PC-9 (cell line): Measurements from ENCODE around the gene DPYD. TPM values are rescaled to one million over a fixed set of nuclear protein-coding genes. Genes with fewer than 3 reads are reported as not detected.

Experiments used
- BruUV-seq: library from RNA; stranded (reverse); fragments of 400-500 nt; replicated peaks from 2 replicates; lab custom pipeline; 2021; lab: Mats Ljungman, UMichigan
- CTCF ChIA-PET: fragments of 300-600 bp; sonication (Branson Sonifier 250); formaldehyde crosslinking; loops from one replicate; lab custom pipeline; 2022; ENCODE audit warnings: antibody characterized with exemption; lab: Charles Lee
- POLR2A ChIA-PET: fragments of 300-600 bp; sonication (Branson Sonifier 250); formaldehyde crosslinking; loops from one replicate; lab custom pipeline; 2022; ENCODE audit warnings: antibody characterized with exemption; ENCODE audit not compliant: unreplicated experiment; lab: Charles Lee
- DNase-seq, 2 experiments: peaks; one replicate each; pipeline versions ENCODE4 v3.0.0 to v3.0.0-alpha.2; 2015 to 2022; ENCODE audit warnings: mixed read lengths in 1 of 2
- H2AFZ ChIP-seq: fragments of 200-600 bp; sonication (generic); 2 replicates; pipeline ENCODE4 v1.8.1; 2017; ENCODE audit warnings: antibody characterized with exemption
- H3F3A ChIP-seq: fragments of 200-600 bp; sonication (generic); 2 replicates; pipeline ENCODE4 v1.8.1; 2017; ENCODE audit warnings: antibody characterized with exemption, mild to moderate bottlenecking, low read depth; ENCODE audit not compliant: insufficient read depth
- H3K27ac ChIP-seq: fragments of 200-600 bp; sonication (generic); 2 replicates; pipeline ENCODE4 v1.6.1; 2016; ENCODE audit warnings: mixed run types
- H3K27me3 ChIP-seq: fragments of 200-600 bp; sonication (generic); 2 replicates; pipeline ENCODE4 v1.6.1; 2016; ENCODE audit warnings: low read depth, mixed run types; ENCODE audit not compliant: insufficient read depth
- H3K36me3 ChIP-seq: fragments of 200-600 bp; sonication (generic); 2 replicates; pipeline ENCODE4 v1.6.1; 2016; ENCODE audit warnings: low read depth, mixed run types
- H3K4me1 ChIP-seq: fragments of 200-600 bp; sonication (generic); replicated peaks from 2 replicates; pipeline ENCODE4 v1.6.1; 2016; ENCODE audit warnings: mixed run types; ENCODE audit not compliant: insufficient read depth
- H3K4me2 ChIP-seq: fragments of 200-600 bp; sonication (generic); 2 replicates; pipeline ENCODE4 v1.6.1; 2017; ENCODE audit warnings: mixed run types
- H3K4me3 ChIP-seq: fragments of 200-600 bp; sonication (generic); 2 replicates; pipeline ENCODE4 v1.6.1; 2016; ENCODE audit warnings: mixed run types
- H3K79me2 ChIP-seq: fragments of 200-600 bp; sonication (generic); 2 replicates; pipeline ENCODE4 v1.6.1; 2017; ENCODE audit warnings: low read depth, mixed run types
- H3K9me2 ChIP-seq: fragments of 200-600 bp; sonication (generic); 2 replicates; pipeline ENCODE4 v1.8.1; 2017; ENCODE audit warnings: mild to moderate bottlenecking; ENCODE audit not compliant: insufficient read depth
- H3K9me3 ChIP-seq: fragments of 200-600 bp; sonication (generic); 2 replicates; pipeline ENCODE4 v1.8.1; 2016; ENCODE audit warnings: low read depth; ENCODE audit not compliant: insufficient read depth
- H4K20me1 ChIP-seq: fragments of 200-600 bp; sonication (generic); 2 replicates; pipeline ENCODE4 v1.8.1; 2017; ENCODE audit not compliant: insufficient read depth
- CTCF ChIP-seq: fragments of 200-600 bp; sonication (generic); conservative IDR thresholded peaks from 2 replicates; pipeline ENCODE4 v1.6.1; 2017; ENCODE audit warnings: mixed run types, antibody characterized with exemption, mild to moderate bottlenecking, moderate library complexity
- EZH2 ChIP-seq: fragments of 200-600 bp; sonication (generic); IDR thresholded peaks from 2 replicates; pipeline ENCODE4 v1.8.0; 2017; ENCODE audit warnings: antibody characterized with exemption, low read depth
- intact Hi-C: fragments of 100-400 bp; cut with micrococcal nuclease; formaldehyde crosslinking; loops from one replicate; pipeline ENCODE4 v1.10.0; 2022; ENCODE audit not compliant: unreplicated experiment
- total RNA-seq: library from RNA; stranded (reverse); gene quantifications from 2 replicates; pipeline ENCODE4 v1.2.3, GENCODE V29; 2021

DPYD gene
- total RNA-seq, 1 experiment from 2014 or later: 24.1 TPM

DNA sequence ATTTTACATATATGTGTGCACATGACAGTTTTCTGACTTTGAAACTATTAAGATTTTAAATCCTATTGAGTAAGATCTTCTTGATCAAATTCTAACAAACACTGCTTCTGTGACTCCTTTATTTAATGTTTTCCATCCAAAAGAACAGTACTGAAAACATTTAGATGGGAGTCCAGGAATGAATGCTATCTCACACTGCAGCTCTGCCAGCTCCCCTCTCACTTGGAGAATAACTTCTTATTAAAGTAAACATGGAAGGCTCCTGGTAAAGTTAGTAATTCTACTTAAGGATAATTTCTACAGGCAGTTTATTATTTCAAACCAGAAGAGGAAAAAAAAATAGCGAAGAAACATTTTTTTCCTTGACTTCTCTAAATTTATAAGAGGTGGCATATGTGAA, 349.1 kb downstream of the DPYD start:
- H3K36me3 ChIP-seq: no peaks in the 10 kb centered on the region
- CTCF ChIA-PET: no interaction called here

DNA sequence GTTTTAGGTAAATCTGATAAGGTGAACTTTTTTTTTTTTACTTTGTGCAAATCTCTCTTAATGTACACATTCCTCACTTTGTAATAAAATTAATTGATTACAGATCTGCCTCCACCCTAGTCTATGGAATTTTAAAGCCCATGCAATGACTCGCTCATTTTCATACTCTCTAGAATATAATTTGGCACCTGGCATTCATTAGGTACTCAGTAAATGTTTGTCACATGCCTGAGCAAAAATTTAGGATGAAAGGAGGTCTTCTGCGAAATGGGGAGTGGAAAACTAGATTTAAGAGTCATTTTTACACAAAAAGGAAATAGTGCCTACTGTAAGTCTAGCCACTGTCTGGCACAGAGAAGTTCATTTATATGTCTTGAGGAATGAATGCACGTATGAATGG, 350.1 kb downstream of the DPYD start:
- H3K4me1 ChIP-seq: no peaks in the 10 kb centered on the region
- no peak overlapping the region for H2AFZ ChIP-seq
- no peak overlapping the region for H3K4me3 ChIP-seq
- BruUV-seq: no TSS peak
- CTCF ChIA-PET: no interaction called here
- no peak for DNase-seq
- no peaks in the 10 kb centered on the region for H3K9me3 ChIP-seq
- H3K4me2 ChIP-seq: no peak overlapping the region
- H3K27ac ChIP-seq: no peak overlapping the region
- H3K9me2 ChIP-seq: no peaks in the 10 kb centered on the region
- no peaks in the 10 kb centered on the region for H3K79me2 ChIP-seq
- no peaks in the 10 kb centered on the region for H3K36me3 ChIP-seq
- POLR2A ChIA-PET: no interaction called here
- H3K27me3 ChIP-seq: no peaks in the 10 kb centered on the region
- no peaks in the 10 kb centered on the region for H4K20me1 ChIP-seq
- intact Hi-C loops: no loop called here
- no peaks in the 10 kb centered on the region for H3F3A ChIP-seq
- no peak for TF ChIP-seq EZH2
- TF ChIP-seq CTCF: no peak

More for the DNA sequence above, 349.1 kb downstream of the DPYD start:
- no peaks in the 10 kb centered on the region for H3K4me1 ChIP-seq
- H3K27me3 ChIP-seq: no peaks in the 10 kb centered on the region
- H3K27ac ChIP-seq: no peak overlapping the region
- no TSS peak for BruUV-seq
- no peaks in the 10 kb centered on the region for H3K9me2 ChIP-seq
- no peak overlapping the region for H3K4me2 ChIP-seq
- no peaks in the 10 kb centered on the region for H3F3A ChIP-seq
- TF ChIP-seq CTCF: no peak
- TF ChIP-seq EZH2: no peak
- no peaks in the 10 kb centered on the region for H3K9me3 ChIP-seq
- H4K20me1 ChIP-seq: no peaks in the 10 kb centered on the region
- no peak overlapping the region for H2AFZ ChIP-seq
- POLR2A ChIA-PET: no interaction called here
- no peaks in the 10 kb centered on the region for H3K79me2 ChIP-seq
- no peak for DNase-seq
- intact Hi-C loops: no loop called here
- no peak overlapping the region for H3K4me3 ChIP-seq

DNA sequence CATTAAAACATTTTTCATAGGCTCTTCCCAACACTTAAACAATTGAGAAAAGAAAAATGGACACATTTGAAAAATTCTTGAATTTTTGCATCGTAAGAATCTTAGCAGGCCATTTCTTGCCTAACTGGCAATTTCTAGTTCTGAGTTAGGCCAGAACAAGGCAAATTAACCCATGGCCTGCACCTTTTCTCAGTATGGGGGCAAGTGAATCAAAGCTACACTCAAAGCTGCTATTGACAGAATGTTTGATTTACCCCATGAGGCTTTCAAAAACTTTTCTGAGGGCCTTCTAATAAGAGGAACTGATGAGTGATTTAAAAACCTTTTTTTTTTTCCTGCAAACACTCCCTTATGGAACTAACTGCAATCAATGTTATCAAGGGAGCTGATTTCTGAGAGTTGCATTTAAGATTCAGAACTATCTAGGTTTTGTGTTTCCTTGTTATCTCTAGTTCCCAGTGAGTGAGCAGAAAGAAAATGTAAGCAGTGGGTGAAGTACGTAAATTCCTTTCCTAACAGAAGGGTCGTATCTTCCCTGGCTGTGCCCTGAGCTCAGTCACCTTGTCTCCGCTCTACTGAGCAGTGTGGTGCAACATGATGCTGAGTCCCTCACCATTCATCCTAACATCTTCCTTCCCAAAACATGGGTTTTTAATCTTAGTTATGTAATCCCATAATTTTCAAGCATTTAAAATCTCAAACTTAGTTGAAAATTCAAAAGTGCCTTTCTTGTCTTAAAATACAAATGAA, 353.7 kb downstream of the DPYD start:
- H4K20me1 ChIP-seq: no peaks in the 10 kb centered on the region
- H3K4me2 ChIP-seq: no peak overlapping the region
- no peaks in the 10 kb centered on the region for H3K79me2 ChIP-seq
- no peaks in the 10 kb centered on the region for H3K36me3 ChIP-seq
- ChIA-PET POLR2A (no interaction called here), CTCF (no interaction called here)
- no TSS peak for BruUV-seq
- H3K27ac ChIP-seq: no peak overlapping the region
- no peak overlapping the region for H2AFZ ChIP-seq
- no peaks in the 10 kb centered on the region for H3K4me1 ChIP-seq
- H3F3A ChIP-seq: no peaks in the 10 kb centered on the region
- TF ChIP-seq CTCF: no peak
- no peaks in the 10 kb centered on the region for H3K9me3 ChIP-seq
- intact Hi-C loops: no loop called here
- no peaks in the 10 kb centered on the region for H3K27me3 ChIP-seq
- H3K4me3 ChIP-seq: no peak overlapping the region
- DNase-seq: no peak
- no peaks in the 10 kb centered on the region for H3K9me2 ChIP-seq
